Activated CD4-positive, alpha-beta T cell treated with anti-CD3 and anti-CD28 coated beads for 36 hours (primary cell): Measurements from ENCODE around the gene SSR4. TPM values are rescaled to one million over a fixed set of nuclear protein-coding genes. Genes with fewer than 3 reads are reported as not detected.

Experiments used
- ATAC-seq: fragments of 200-7000 bp; cut with Tn5 transposase; one replicate; pipeline ENCODE4 v1.10.0; 2021; ENCODE audit warnings: mild to moderate bottlenecking, moderate library complexity
- CTCF ChIA-PET: fragments of 350-600 bp; sonication (Branson Sonifier 250); formaldehyde crosslinking; loops from one replicate; lab custom pipeline; 2021; ENCODE audit warnings: antibody characterized with exemption; lab: Charles Lee
- POLR2A ChIA-PET: fragments of 350-600 bp; sonication (Branson Sonifier 250); formaldehyde crosslinking; loops from one replicate; lab custom pipeline; 2021; ENCODE audit warnings: antibody characterized with exemption, inconsistent platforms; lab: Charles Lee
- DNase-seq: peaks from one replicate; pipeline ENCODE4 v3.0.0-alpha.2; 2020
- H3K27ac Mint-ChIP-seq: one replicate; pipeline ENCODE4 v1.8.0; 2021; ENCODE audit warnings: mixed read lengths
- H3K27me3 Mint-ChIP-seq: one replicate; pipeline ENCODE4 v1.8.0; 2021; ENCODE audit warnings: mixed read lengths
- H3K36me3 Mint-ChIP-seq: one replicate; pipeline ENCODE4 v1.8.0; 2021; ENCODE audit warnings: low read depth, mixed read lengths
- H3K4me1 Mint-ChIP-seq: one replicate; pipeline ENCODE4 v1.8.0; 2021; ENCODE audit warnings: mixed read lengths
- H3K4me3 Mint-ChIP-seq: one replicate; pipeline ENCODE4 v1.8.0; 2021; ENCODE audit warnings: mild to moderate bottlenecking, moderate library complexity, mixed read lengths
- H3K9me3 Mint-ChIP-seq: one replicate; pipeline ENCODE4 v1.8.0; 2021; ENCODE audit warnings: low read depth, mixed read lengths
- intact Hi-C, 2 experiments: fragments of 100-400 bp; cut with DNase I in 1 of 2; cut with micrococcal nuclease in 1 of 2; formaldehyde crosslinking; loops; one replicate each; pipeline versions ENCODE4 v1.14.2 to v1.15.1; 2022 to 2024; cut with DNase I, micrococcal nuclease
- total RNA-seq, 2 experiments: library from RNA; stranded (reverse); gene quantifications; one replicate each; pipeline ENCODE4 v1.2.3, GENCODE V29; 2021

Gene SSR4
- total RNA-seq, 2 experiments from 2014 or later = 124 to 146 TPM

DNA sequence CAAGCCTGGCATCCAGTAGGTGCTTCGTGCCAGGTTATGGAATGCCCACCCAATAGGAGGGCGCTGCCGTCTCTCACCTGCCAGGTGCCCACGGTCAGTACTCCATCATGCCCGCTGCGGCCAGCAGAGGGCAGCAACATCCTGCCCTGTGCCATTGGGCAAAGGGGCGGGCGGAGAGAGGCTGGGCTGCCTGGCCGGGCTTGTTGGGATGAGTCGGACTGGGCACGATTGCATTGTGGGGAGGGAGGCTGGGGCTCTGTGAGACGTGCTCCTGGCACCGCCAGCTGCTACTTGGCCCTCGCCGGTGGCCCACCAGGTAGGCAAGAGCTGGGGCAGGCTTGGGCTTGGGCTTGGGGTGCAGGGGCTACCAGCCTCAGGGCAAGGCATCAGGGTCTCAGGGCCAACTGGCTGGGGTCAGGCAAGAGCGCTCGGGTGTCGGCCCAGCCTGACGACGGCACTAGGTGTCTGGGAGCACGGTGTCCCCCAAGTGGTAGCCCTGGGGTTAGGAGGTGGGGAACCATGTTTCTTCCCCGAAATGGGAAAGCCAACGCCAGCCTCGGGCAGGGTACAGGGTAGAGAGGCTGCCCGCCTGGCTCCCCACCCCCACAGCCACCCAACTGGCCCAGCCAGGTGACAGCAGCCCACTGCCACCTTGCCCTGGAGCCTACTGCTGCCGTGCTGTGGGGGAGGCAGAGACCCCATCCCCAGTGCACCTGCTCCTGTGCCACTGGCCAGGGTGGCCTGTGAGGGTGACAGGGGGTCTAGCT lies 30.3 kb upstream of the SSR4 start, which contains the start of gene PLXNB3:
TSS of gene PLXNB3 (plus strand) at position 261 of the 767 bp plus-strand sequence. CDS start 1,287 bp downstream, outside the sequence.
- ATAC-seq (peak; percentile 87), DNase-seq (peak; percentile 86)
- Mint-ChIP-seq H3K27ac (no peak within 1 kb of the TSS), H3K4me3 (no peak within 1 kb of the TSS), H3K36me3 (no peaks in the 10 kb centered on the region), H3K9me3 (no peaks in the 10 kb centered on the region), H3K27me3 (no peaks in the 10 kb centered on the region), H3K4me1 (peaks cover 9% of the 10 kb centered on the region)
- intact Hi-C loops = loop anchor here (1.0 to 5.0 kb wide), 7 partner anchors 30 to 189 kb away; partner anchors contain the start of genes AVPR2 (in 1 of the 2), IDH3G (in 1 of the 2) and SSR4 (in 1 of the 2)
- CTCF ChIA-PET = interaction anchor here (0.7 to 1.4 kb wide), 4 partner anchors 165 to 186 kb away, joined by 3 to 8 read pairs (median 4); no protein-coding TSS in a partner anchor
- POLR2A ChIA-PET = no interaction called here

DNA sequence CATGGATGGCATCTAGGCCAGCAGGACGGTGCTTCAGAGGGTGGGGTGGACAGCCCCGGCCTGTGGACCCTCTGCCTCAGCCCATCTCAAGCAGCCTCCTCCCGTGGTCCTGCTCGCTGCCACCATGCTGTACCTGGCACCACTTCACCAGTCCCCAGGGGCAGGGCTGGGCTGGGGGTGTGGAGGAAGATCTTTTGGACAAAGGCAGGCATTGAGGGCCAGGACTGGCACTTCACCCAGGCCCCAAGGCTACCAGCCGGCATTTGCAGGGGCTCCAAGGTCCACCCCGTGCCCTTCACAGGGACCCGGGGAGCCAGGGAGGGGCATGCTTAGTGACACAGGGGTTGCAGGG lies 29.7 kb upstream of the SSR4 start:
- ChIA-PET POLR2A (no interaction called here), CTCF (interaction anchor here (0.7 to 0.9 kb wide), 2 partner anchors 164 to 186 kb away, joined by 3 to 5 read pairs; no protein-coding TSS in a partner anchor)
- H3K9me3 Mint-ChIP-seq = no peaks in the 10 kb centered on the region
- intact Hi-C loops = loop anchor here (1.0 to 5.0 kb wide), 9 partner anchors 30 to 763 kb away; partner anchors contain the start of genes AVPR2 (in 1 of the 2), IDH3G (in 1 of the 2) and SSR4 (in 1 of the 2)
- H3K36me3 Mint-ChIP-seq = no peaks in the 10 kb centered on the region
- no peak overlapping the region for H3K4me3 Mint-ChIP-seq
- H3K27me3 Mint-ChIP-seq = no peaks in the 10 kb centered on the region
- H3K4me1 Mint-ChIP-seq = peaks cover 9% of the 10 kb centered on the region
- no peak for DNase-seq
- H3K27ac Mint-ChIP-seq = no peak overlapping the region
- no peak for ATAC-seq

- no peak for ATAC-seq
- ChIA-PET CTCF (no interaction called here), POLR2A (no interaction called here)
- H3K36me3 Mint-ChIP-seq = no peaks in the 10 kb centered on the region
- intact Hi-C loops = loop anchor here in 1 of 2 experiments (5.0 kb wide), 2 partner anchors 52 to 762 kb away; no protein-coding TSS in a partner anchor
- H3K27me3 Mint-ChIP-seq = no peaks in the 10 kb centered on the region
- peaks cover 9% of the 10 kb centered on the region for H3K4me1 Mint-ChIP-seq
- no peaks in the 10 kb centered on the region for H3K9me3 Mint-ChIP-seq
- H3K27ac Mint-ChIP-seq = no peak overlapping the region
- H3K4me3 Mint-ChIP-seq = no peak overlapping the region
- no peak for DNase-seq
Observed at GRCh38 chrX:153765138-153766079, 29.1 kb upstream of the SSR4 start.

GRCh38 chrX:153766098-153766817 lies 28.2 kb upstream of the SSR4 start:
- DNase-seq (peak; percentile 71), ATAC-seq (peak; percentile 71)
- Mint-ChIP-seq H3K27ac (no peak overlapping the region), H3K4me3 (no peak overlapping the region), H3K9me3 (no peaks in the 10 kb centered on the region), H3K27me3 (no peaks in the 10 kb centered on the region), H3K4me1 (peaks cover 9% of the 10 kb centered on the region), H3K36me3 (no peaks in the 10 kb centered on the region)
- ChIA-PET POLR2A (no interaction called here), CTCF (no interaction called here)
- intact Hi-C loops = loop anchor here in 1 of 2 experiments (5.0 kb wide), 2 partner anchors 51 to 761 kb away; no protein-coding TSS in a partner anchor

- Mint-ChIP-seq H3K9me3 (no peaks in the 10 kb centered on the region), H3K27ac (no peak overlapping the region), H3K36me3 (no peaks in the 10 kb centered on the region), H3K4me1 (peaks cover 9% of the 10 kb centered on the region), H3K27me3 (no peaks in the 10 kb centered on the region), H3K4me3 (no peak overlapping the region)
- DNase-seq = no peak
- ATAC-seq = no peak
- intact Hi-C loops = loop anchor here in 1 of 2 experiments (5.0 kb wide), 2 partner anchors 50 to 760 kb away; no protein-coding TSS in a partner anchor
- POLR2A ChIA-PET = no interaction called here
- CTCF ChIA-PET = interaction anchor here (0.6 to 1.0 kb wide), 2 partner anchors 49 to 120 kb away, joined by 3 to 4 read pairs; no protein-coding TSS in a partner anchor
Observed at GRCh38 chrX:153766871-153767673, 27.4 kb upstream of the SSR4 start.

DNA sequence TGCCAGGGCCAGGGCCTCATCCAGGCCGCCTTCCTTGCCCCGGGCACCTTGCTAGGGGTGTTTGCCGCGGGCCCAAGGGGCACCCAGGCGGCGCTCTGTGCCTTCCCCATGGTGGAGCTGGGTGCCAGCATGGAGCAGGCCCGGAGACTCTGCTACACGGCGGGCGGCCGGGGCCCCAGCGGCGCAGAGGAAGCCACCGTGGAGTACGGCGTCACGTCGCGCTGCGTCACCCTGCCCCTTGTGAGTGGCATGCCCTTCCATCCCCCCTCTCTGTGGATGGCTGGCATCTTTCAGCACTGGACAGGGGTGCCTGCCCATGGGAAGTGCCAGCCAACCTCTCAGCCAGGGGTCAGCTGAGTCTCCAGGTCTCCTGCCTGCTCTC lies 26.8 kb upstream of the SSR4 start:
- Mint-ChIP-seq H3K36me3 (no peaks in the 10 kb centered on the region), H3K4me1 (peaks cover 9% of the 10 kb centered on the region), H3K4me3 (no peak overlapping the region), H3K27me3 (no peaks in the 10 kb centered on the region), H3K9me3 (no peaks in the 10 kb centered on the region), H3K27ac (no peak overlapping the region)
- DNase-seq (no peak), ATAC-seq (no peak)
- CTCF ChIA-PET = interaction anchor here (0.6 to 1.3 kb wide), 3 partner anchors 49 to 157 kb away, joined by 3 to 4 read pairs (median 3); no protein-coding TSS in a partner anchor
- POLR2A ChIA-PET = no interaction called here
- intact Hi-C loops = loop anchor here in 1 of 2 experiments (5.0 kb wide), 2 partner anchors 50 to 760 kb away; no protein-coding TSS in a partner anchor

DNA sequence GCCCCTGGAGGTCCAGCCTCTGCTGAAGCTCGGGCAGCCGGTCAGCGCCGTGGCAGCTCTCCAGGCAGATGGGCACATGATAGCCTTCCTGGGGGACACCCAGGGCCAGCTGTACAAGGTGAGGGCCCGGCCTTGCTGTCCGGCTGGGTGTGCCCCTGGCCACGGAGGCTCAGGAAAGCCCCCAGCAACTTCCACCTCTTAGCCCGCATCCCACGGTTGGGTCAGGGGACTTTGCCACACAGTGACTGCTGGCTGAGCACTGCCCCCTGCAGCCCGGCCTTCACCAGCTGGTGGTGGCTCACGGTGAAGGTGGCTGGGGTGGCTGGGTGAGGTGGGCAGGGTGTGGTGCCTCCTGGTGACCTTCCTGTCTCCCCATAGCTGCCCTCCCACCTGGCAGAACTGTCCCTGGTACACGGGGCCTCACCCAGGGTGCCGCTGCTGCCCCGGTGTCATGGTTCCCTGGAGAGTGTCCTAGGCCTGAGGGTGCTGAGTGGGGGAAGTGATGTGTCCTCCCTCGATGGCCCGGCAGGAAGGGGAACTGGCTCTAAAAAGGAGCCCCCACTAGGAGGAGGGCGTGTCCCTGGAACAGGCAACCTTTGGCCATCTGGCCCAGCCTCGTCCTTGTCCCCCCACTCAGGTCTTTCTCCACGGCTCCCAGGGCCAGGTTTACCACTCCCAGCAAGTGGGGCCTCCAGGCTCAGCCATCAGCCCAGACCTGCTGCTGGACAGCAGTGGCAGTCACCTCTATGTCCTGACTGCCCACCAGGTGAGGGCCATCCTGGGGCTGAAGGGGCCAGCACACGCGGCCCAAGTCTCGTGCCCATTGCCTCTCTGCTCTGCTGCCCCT lies 25.9 kb upstream of the SSR4 start:
- Mint-ChIP-seq H3K4me3 (no peak overlapping the region), H3K27me3 (no peaks in the 10 kb centered on the region), H3K36me3 (no peaks in the 10 kb centered on the region), H3K27ac (no peak overlapping the region), H3K9me3 (no peaks in the 10 kb centered on the region), H3K4me1 (peaks cover 9% of the 10 kb centered on the region)
- ChIA-PET CTCF (interaction anchor here (1.3 kb wide), 1 partner anchor 156 kb away, joined by 3 read pairs; no protein-coding TSS in a partner anchor), POLR2A (no interaction called here)
- intact Hi-C loops = loop anchor here in 1 of 2 experiments (5.0 kb wide), 2 partner anchors 49 to 759 kb away; no protein-coding TSS in a partner anchor
- no peak for ATAC-seq
- DNase-seq = no peak

GRCh38 chrX:153769158-153769864 lies 25.2 kb upstream of the SSR4 start:
- no peaks in the 10 kb centered on the region for H3K9me3 Mint-ChIP-seq
- no peak overlapping the region for H3K4me3 Mint-ChIP-seq
- H3K36me3 Mint-ChIP-seq = no peaks in the 10 kb centered on the region
- ATAC-seq (no peak), DNase-seq (no peak)
- H3K27ac Mint-ChIP-seq = no peak overlapping the region
- intact Hi-C loops = loop anchor here in 1 of 2 experiments (5.0 kb wide), 2 partner anchors 48 to 758 kb away; no protein-coding TSS in a partner anchor
- CTCF ChIA-PET = interaction anchor here (1.3 kb wide), 1 partner anchor 155 kb away, joined by 3 read pairs; no protein-coding TSS in a partner anchor
- POLR2A ChIA-PET = no interaction called here
- no peaks in the 10 kb centered on the region for H3K27me3 Mint-ChIP-seq
- peaks cover 6% of the 10 kb centered on the region for H3K4me1 Mint-ChIP-seq
